SK-N-MC (cell line): ENCODE data around the gene MINDY4.

Experiments used
- DNase-seq: peaks from one replicate; pipeline ENCODE4 v3.0.0-alpha.2; 2011; ENCODE audit warnings: low read depth, low spot score
- H3K27ac ChIP-seq: fragments of 200-600 bp; sonication (generic); 2 replicates; pipeline ENCODE4 v1.5.1; 2016; ENCODE audit warnings: mixed run types
- H3K36me3 ChIP-seq: fragments of 200-600 bp; sonication (generic); 2 replicates; pipeline ENCODE4 v1.6.1; 2017; ENCODE audit warnings: antibody characterized with exemption, low read length, mixed read lengths; ENCODE audit not compliant: insufficient read depth
- H3K4me3 ChIP-seq: fragments of 200-600 bp; sonication (generic); 2 replicates; pipeline ENCODE4 v1.5.1; 2016
- H3K9ac ChIP-seq: fragments of 200-600 bp; sonication (generic); 2 replicates; pipeline ENCODE4 v1.8.0; 2017; ENCODE audit warnings: mixed run types, mixed read lengths; ENCODE audit not compliant: insufficient read length
- H3K9me3 ChIP-seq: fragments of 200-600 bp; sonication (generic); 2 replicates; pipeline ENCODE4 v1.6.1; 2017; ENCODE audit warnings: low read depth, mild to moderate bottlenecking, antibody characterized with exemption, low read length, moderate library complexity, mixed read lengths
- EZH2 ChIP-seq: fragments of 200-600 bp; sonication (generic); IDR thresholded peaks from one replicate; pipeline ENCODE4 v1.6.1; 2017; ENCODE audit warnings: antibody characterized with exemption
- FOXP2 ChIP-seq: optimal IDR thresholded peaks from 2 replicates; pipeline ENCODE3; 2011; ENCODE audit warnings: mild to moderate bottlenecking, moderate library complexity; ENCODE audit not compliant: insufficient read depth; ENCODE audit errors: extremely low read length, control extremely low read depth
- POLR2AphosphoS5 ChIP-seq: IDR thresholded peaks from 2 replicates; pipeline ENCODE4 v1.6.1; 2012; ENCODE audit warnings: mild to moderate bottlenecking, low read depth, low read length, borderline replicate concordance

MINDY4 gene

DNA sequence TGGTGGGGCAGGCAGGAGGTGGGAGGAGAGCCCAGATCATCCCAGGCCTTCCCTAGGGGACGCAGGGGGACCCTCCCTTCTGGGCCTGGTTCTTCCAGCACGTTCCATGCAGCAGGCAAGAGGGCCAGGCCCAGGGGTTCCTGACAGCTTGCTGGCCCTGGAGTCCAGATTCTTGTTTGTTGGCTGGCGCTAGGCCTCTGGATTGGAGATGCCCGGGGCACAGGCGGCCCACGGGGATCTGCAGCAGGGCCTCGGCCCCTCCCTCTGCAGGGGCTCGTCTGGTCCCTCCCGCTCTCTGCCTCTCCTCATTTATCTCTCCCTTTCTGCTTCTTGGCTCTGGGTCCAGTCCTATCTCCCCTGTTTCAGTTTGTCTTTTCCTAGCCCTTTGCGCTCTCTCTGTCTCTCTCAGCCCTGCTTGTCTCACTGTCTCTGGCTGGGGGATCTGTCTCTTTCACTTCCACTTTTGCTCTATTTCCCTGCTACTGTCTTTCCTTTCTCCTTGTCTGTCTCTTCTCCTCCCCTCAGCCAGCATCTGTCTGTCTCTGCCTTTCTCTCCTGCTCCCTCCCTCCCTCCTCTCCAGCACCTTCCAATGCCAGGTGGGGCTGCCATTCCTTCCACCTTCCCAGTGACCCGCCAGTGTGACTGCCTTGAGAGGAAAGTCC lies 139.3 kb downstream of the MINDY4 start:
- H3K9ac ChIP-seq, result no peak overlapping the region
- H3K4me3 ChIP-seq, result no peak overlapping the region
- H3K9me3 ChIP-seq, result no peaks in the 10 kb centered on the region
- no peaks in the 10 kb centered on the region for H3K36me3 ChIP-seq
- no peak overlapping the region for H3K27ac ChIP-seq
- TF ChIP-seq EZH2 (no peak), POLR2AphosphoS5 (no peak), FOXP2 (no peak)
- no peak for DNase-seq

DNA sequence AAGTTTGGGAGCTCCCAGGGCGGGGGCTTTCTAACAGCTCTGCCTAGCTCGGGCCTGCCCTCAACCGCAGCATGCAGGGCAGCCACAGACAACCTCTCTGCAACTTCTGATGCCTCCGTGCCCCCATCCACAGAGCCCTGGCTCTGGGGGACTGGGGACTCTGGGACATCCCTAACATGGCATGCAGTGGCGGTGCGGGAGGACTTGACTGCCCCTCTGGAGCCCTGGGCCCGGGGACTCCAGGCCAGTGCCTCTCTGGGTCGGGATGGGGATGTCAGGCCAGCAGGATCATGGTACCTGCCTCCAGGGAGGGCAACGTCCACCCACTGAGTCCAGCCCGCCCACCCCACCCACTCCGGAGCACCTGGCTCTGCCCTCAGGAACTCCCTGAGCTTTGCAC lies 139.9 kb downstream of the MINDY4 start:
- TF ChIP-seq EZH2 (no peak), FOXP2 (no peak), POLR2AphosphoS5 (no peak)
- Histone ChIP-seq H3K9ac (no peak overlapping the region), H3K4me3 (no peak overlapping the region), H3K36me3 (no peaks in the 10 kb centered on the region), H3K9me3 (no peaks in the 10 kb centered on the region), H3K27ac (no peak overlapping the region)
- no peak for DNase-seq

- Histone ChIP-seq H3K36me3 (no peaks in the 10 kb centered on the region), H3K4me3 (no peak within 1 kb of the TSS), H3K27ac (no peak within 1 kb of the TSS), H3K9ac (no peak within 1 kb of the TSS), H3K9me3 (no peaks in the 10 kb centered on the region)
- no peak for DNase-seq
- no peak for TF ChIP-seq FOXP2
- no peak for TF ChIP-seq EZH2
- TF ChIP-seq POLR2AphosphoS5, result no peak
These were observed 140.3 kb downstream of the MINDY4 start, which contains the start of gene AQP1 for GRCh38 chr7:30911561-30911969. TSS of gene AQP1 (plus strand) at chr7:30911853. CDS start at chr7:30911910, 57 bp downstream.

GRCh38 chr7:30912021-30912730 lies 141.0 kb downstream of the MINDY4 start:
- no peak overlapping the region for H3K9ac ChIP-seq
- TF ChIP-seq POLR2AphosphoS5 (no peak), FOXP2 (no peak), EZH2 (no peak)
- no peak for DNase-seq
- no peak overlapping the region for H3K27ac ChIP-seq
- no peak overlapping the region for H3K4me3 ChIP-seq
- no peaks in the 10 kb centered on the region for H3K36me3 ChIP-seq
- no peaks in the 10 kb centered on the region for H3K9me3 ChIP-seq

GRCh38 chr7:30912731-30912985 lies 141.4 kb downstream of the MINDY4 start:
- no peak overlapping the region for H3K9ac ChIP-seq
- H3K4me3 ChIP-seq, result no peak overlapping the region
- DNase-seq, result no peak
- no peak for TF ChIP-seq EZH2
- TF ChIP-seq POLR2AphosphoS5, result no peak
- TF ChIP-seq FOXP2, result no peak
- H3K36me3 ChIP-seq, result no peaks in the 10 kb centered on the region
- H3K27ac ChIP-seq, result no peak overlapping the region
- no peaks in the 10 kb centered on the region for H3K9me3 ChIP-seq

- H3K27ac ChIP-seq, result no peak overlapping the region
- no peak for DNase-seq
These were observed 142.0 kb downstream of the MINDY4 start for GRCh38 chr7:30912986-30913811.

DNA sequence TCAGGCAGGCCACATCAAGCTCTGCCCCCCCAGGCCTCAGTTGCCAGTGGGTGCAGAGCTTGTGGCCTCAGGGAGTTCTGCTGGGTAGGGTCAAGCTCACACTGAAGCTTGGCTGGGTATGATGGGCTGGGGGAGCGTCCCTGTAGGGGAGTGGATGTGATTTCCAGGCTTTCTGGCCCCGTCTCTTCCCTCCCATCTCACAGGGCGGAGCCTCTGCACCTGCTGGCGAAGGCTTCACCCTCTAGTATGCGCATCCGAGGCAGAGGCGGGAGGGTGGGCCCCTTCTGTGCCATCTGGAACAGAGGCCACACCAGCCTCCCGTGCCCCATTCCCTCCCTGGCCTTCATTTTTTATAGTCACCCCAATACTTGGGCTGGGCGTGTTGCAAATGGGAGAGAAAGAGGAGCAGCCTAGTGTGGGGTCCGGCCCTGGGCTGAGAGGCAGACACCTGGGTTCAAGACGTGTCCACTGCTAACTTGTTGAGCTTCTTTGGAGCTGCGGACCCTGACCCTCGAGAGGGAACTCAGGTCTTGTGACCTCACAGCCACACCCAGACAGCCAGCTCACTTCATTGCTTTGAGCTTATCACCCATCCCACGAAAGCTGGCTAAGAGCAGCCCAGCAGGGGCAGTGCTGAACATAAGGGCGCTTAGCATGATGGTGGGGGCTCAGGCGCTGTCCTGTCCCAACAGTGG lies 142.8 kb downstream of the MINDY4 start:
- no peaks in the 10 kb centered on the region for H3K9me3 ChIP-seq
- no peak overlapping the region for H3K4me3 ChIP-seq
- no peaks in the 10 kb centered on the region for H3K36me3 ChIP-seq
- no peak overlapping the region for H3K27ac ChIP-seq
- no peak for TF ChIP-seq FOXP2
- no peak for TF ChIP-seq POLR2AphosphoS5
- no peak for TF ChIP-seq EZH2
- DNase-seq, result no peak
- H3K9ac ChIP-seq, result no peak overlapping the region

More at GRCh38 chr7:30912986-30913811, 142.0 kb downstream of the MINDY4 start:
- H3K36me3 ChIP-seq, result no peaks in the 10 kb centered on the region
- H3K4me3 ChIP-seq, result no peak overlapping the region
- no peaks in the 10 kb centered on the region for H3K9me3 ChIP-seq
- no peak overlapping the region for H3K9ac ChIP-seq
- TF ChIP-seq POLR2AphosphoS5 (no peak), FOXP2 (no peak), EZH2 (no peak)

- no peak overlapping the region for H3K27ac ChIP-seq
- TF ChIP-seq POLR2AphosphoS5, result no peak
- no peak for TF ChIP-seq EZH2
- no peak for TF ChIP-seq FOXP2
- no peak overlapping the region for H3K4me3 ChIP-seq
- no peak for DNase-seq
- no peaks in the 10 kb centered on the region for H3K9me3 ChIP-seq
- H3K9ac ChIP-seq, result no peak overlapping the region
- H3K36me3 ChIP-seq, result no peaks in the 10 kb centered on the region
These were observed 143.4 kb downstream of the MINDY4 start for GRCh38 chr7:30914596-30914995.
